PC-3 (cell line): ENCODE results near the gene ARRB1.

Experiments
- CTCF ChIP-seq: fragments of 300-600 bp; sonication (generic); conservative IDR thresholded peaks from 2 replicates; pipeline ENCODE4 v1.5.1; 2017; ENCODE audit warnings: antibody characterized with exemption, low read depth, mild to moderate bottlenecking, low read length
- EZH2 ChIP-seq: fragments of 300-600 bp; sonication (generic); IDR thresholded peaks from one replicate; pipeline ENCODE4 v1.6.1; 2017; ENCODE audit warnings: antibody characterized with exemption, mild to moderate bottlenecking, low read length; ENCODE audit not compliant: unreplicated experiment

GRCh38 chr11:75308116-75308515 lies 43.3 kb downstream of the ARRB1 start:
- TF ChIP-seq EZH2 (no peak), CTCF (no peak)
